Stimulated activated CD8-positive, alpha-beta memory T cell treated with anti-CD3 and anti-CD28 coated beads, Interleukin-15, amount 100 ng/mL, for 48 hours (primary cell): ENCODE results near the gene TBXA2R.
A peak's percentile ranks its signal among the peaks of the same experiment; 100 is the strongest.
"Not testable (repeated sequence)": the region's sequence is repeated elsewhere in the genome, so short reads cannot be mapped to it uniquely, and the experiment has no call there.

ENCODE experiments used
- DNase-seq, 2 donors: peaks; one replicate each; pipeline ENCODE4 v3.0.0-alpha.2; 2020; ENCODE audit warnings: low read depth in 2 of 2

Gene TBXA2R

GRCh38 chr19:3577723-3578344, 28.8 kb downstream of the TBXA2R start:
- no peak for DNase-seq

- DNase-seq: no peak
Observed at GRCh38 chr19:3576696-3577443, 29.8 kb downstream of the TBXA2R start.

DNA sequence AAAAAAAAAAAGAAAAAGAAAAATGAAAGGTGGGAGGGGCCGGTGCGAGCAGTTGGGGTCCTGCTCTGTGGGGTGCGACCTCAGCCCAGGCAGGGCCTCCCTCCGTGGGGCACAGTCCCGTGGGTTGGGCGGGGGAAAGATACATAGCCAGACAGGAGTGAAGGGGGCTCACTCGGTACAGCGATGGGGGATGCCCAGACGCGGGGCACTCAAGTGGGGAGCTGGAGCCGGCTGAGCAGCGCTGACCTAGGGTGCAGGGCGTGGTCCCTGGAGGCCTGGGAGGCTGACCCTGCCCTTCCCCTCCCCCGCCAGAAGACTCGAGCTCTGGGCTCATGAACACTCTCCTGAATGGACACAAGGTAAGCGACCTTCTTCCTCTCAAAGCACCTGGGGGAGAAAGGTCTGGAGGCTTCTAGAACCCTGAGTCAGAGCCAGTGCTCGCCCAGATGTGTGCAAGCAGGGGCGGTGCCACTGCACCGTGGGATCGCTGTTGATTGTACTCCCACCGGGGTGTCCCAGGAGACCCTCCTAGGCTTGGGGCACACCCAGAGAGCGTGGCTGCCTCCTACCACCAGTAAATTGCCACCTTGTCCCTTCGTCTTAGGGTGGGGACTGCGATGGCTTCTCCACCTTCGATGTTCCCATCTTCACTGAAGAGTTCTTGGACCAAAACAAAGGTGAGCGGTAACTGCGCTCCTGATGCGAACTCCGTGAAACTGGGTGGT, 30.6 kb downstream of the TBXA2R start:
- no peak for DNase-seq

DNA sequence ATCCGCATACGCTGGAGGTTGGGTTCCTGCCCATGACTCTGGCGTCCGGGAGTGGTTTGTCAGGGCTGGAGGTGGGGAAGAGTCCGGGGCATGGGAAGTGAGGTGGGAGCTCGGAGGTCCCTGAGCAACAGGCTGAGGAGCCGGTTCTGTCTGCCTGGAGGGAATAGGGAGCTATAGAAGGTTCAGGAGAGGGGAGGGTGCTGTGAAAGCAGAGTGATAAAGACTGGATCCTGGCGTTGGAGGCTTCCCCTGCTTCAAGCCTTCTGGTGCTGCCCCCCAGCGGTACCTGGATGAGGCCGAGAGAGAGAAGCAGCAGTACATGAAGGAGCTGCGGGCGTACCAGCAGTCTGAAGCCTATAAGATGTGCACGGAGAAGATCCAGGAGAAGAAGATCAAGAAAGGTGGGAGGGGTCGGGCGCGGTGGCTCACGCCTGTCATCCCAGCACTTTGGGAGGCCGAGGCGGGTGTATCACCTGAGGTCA, 31.4 kb downstream of the TBXA2R start:
- no peak for DNase-seq

DNA sequence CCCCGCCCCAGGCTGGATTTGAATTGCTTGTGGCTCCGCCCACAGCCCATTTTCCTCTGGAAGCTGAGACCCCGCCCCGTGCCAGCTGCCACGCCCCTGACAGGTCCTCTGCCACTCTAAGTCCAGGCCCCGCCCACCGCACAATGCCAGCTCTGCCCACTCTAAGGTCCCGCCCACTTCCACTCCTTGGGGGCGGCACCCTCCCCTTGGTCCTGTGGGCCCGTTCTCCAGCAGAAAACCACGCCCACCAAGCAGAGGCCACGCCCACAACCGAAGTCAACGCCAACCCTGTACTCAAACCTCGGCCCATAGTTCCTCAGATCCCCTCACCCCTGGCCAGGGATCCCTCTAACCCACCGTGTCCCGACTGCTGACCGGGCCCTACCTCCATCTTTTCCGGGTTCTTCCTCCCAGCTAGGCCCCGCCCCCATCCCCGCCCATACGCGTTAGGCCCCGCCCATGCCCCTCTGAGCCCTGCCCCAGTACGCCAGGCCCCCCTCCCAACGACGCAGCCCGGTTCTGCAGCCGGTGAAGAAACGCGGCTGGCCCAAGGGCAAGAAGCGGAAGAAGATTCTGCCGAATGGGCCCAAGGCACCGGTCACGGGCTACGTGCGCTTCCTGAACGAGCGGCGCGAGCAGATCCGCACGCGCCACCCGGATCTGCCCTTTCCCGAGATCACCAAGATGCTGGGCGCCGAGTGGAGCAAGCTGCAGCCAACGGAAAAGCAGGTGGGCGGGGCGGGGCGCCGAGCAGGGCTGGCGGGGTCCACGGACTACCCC, 32.6 kb downstream of the TBXA2R start:
- peak; percentile 91 to 95 for DNase-seq

GRCh38 chr19:3573162-3573857, 33.4 kb downstream of the TBXA2R start:
- DNase-seq: no peak

DNA sequence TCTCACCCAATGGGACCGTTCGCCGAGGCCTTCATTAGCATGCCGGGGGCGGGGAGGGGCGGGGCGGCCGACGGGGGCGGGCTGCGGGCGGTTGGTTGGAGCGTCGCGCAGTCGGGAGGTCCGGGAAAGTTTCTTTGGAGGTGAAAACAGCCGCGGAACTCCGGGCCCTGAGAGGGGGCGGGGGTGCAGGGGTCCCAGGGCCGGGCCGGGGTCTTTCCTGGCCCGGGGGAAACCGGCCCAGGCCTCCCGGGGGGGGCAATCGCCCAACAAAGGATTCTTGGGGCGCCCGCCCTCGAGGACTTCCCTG, 33.9 kb downstream of the TBXA2R start, which contains the start of gene HMG20B:
Gene HMG20B (plus strand): TSS at position 90 of the 307 bp plus-strand sequence. CDS start 366 bp downstream, outside the sequence.
- no peak for DNase-seq

- peak; percentile 100 for DNase-seq
Observed at GRCh38 chr19:3572132-3572854, 34.4 kb downstream of the TBXA2R start.

- DNase-seq: no peak
Observed at GRCh38 chr19:3570606-3571011, 36.1 kb downstream of the TBXA2R start.

GRCh38 chr19:3570042-3570441, 36.6 kb downstream of the TBXA2R start:
- DNase-seq: not testable (repeated sequence)

GRCh38 chr19:3565139-3565538, 41.5 kb downstream of the TBXA2R start:
- DNase-seq: no peak

- DNase-seq: no peak
Observed at GRCh38 chr19:3563709-3564524, 42.8 kb downstream of the TBXA2R start.

DNA sequence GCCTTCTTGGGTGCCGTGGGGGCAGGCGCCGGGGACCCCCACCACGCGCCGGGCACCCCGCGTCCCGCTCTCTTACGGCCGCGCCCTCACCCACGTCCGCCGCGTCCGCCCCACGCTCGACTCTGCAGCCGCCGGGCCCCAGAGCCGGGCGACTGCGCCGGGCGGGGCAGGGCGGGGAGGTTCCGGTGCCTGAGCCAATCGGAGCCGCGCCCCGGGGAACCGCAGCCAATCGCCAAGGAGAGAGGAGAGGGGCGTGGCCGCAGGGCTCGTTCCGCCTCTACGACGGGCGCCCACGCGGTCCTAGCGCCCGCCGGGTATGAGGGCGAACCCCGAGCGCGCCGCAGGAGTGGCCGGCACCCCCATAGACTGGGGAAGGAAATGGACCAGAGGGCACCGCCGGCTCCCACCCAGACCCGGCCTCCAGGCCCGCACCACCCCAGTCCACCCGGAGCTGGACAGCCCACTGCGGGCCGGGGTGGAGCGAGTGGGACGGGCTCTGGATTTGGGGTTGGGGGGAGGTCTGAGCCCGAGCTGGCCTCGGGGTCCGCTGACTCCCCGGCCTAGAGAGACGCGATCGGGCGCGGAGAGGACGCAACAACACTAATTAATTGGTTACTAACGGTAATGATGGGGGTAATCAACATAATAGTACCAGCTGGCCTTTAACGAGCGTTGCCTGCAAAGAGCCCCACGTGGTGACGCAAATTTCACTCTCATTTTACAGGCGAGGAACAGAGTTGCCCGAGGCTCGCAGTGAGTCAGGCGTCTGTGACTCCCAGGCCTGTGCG, 49.0 kb downstream of the TBXA2R start, which contains the start of gene MFSD12:
Gene MFSD12 (minus strand): TSS at position 126 of the 788 bp plus-strand sequence. CDS start 183 bp downstream, outside the sequence.
- peak; percentile 96 for DNase-seq

- peak; percentile 52 to 55 for DNase-seq
Observed at GRCh38 chr19:3556978-3557460, 49.7 kb downstream of the TBXA2R start.

- DNase-seq: no peak
Observed at GRCh38 chr19:3556423-3556977, 50.2 kb downstream of the TBXA2R start.

GRCh38 chr19:3555653-3556422, 50.8 kb downstream of the TBXA2R start:
- no peak for DNase-seq
